IMR-90 (cell line): Measurements from ENCODE around the gene CCR5. TPM values are rescaled to one million over a fixed set of nuclear protein-coding genes. Genes with fewer than 3 reads are reported as not detected.

Experiments
- ATAC-seq: fragments of 200-7000 bp; cut with Tn5 transposase; 2 replicates; pipeline ENCODE4 v1.9.1; 2020; ENCODE audit warnings: low read depth, mild to moderate bottlenecking, moderate library complexity
- BruUV-seq: library from RNA; stranded (reverse); fragments of 400-500 nt; replicated peaks from 2 replicates; lab custom pipeline; 2021; lab: Mats Ljungman, UMichigan
- CTCF ChIA-PET: fragments of 300-600 bp; formaldehyde crosslinking; extraction: SDS; loops from one replicate; lab custom pipeline; 2021; ENCODE audit warnings: antibody characterized with exemption; lab: Yijun Ruan, JAX
- POLR2A ChIA-PET: fragments of 300-600 bp; sonication (Branson Sonifier 250); formaldehyde crosslinking; loops from one replicate; lab custom pipeline; 2022; ENCODE audit warnings: antibody characterized with exemption; ENCODE audit not compliant: unreplicated experiment; lab: Charles Lee
- DNase-seq: peaks from one replicate; pipeline ENCODE4 v3.0.0; 2013
- H2AFZ ChIP-seq: replicated peaks from 2 replicates; pipeline ENCODE3; 2013; ENCODE audit warnings: low read length, mild to moderate bottlenecking; ENCODE audit not compliant: poor library complexity
- H2AK5ac ChIP-seq: 2 replicates; pipeline ENCODE4 v1.6.1; 2013; ENCODE audit warnings: low read depth, low read length, inconsistent platforms
- H2AK9ac ChIP-seq: replicated peaks from 2 replicates; pipeline ENCODE3; 2013; ENCODE audit warnings: mild to moderate bottlenecking, low read depth, low read length, moderate library complexity; ENCODE audit not compliant: poor library complexity
- H2BK120ac ChIP-seq: 2 replicates; pipeline ENCODE4 v1.6.1; 2013; ENCODE audit warnings: low read depth, low read length, inconsistent platforms
- H2BK15ac ChIP-seq: 3 replicates; pipeline ENCODE4 v1.6.1; 2013; ENCODE audit warnings: low read depth, low read length, inconsistent platforms
- H2BK20ac ChIP-seq: 2 replicates; pipeline ENCODE4 v1.6.1; 2013; ENCODE audit warnings: low read depth, mild to moderate bottlenecking, inconsistent platforms, low read length, moderate library complexity
- H2BK5ac ChIP-seq: 2 replicates; pipeline ENCODE4 v1.6.1; 2013; ENCODE audit warnings: mild to moderate bottlenecking, low read depth, low read length, inconsistent platforms; ENCODE audit not compliant: poor library complexity, severe bottlenecking
- H3K14ac ChIP-seq: replicated peaks from 2 replicates; pipeline ENCODE4 v1.6.1; 2013; ENCODE audit warnings: low read depth, low read length, inconsistent platforms
- H3K18ac ChIP-seq: 2 replicates; pipeline ENCODE4 v1.6.1; 2013; ENCODE audit warnings: low read depth, low read length, control low read depth
- H3K23ac ChIP-seq: 2 replicates; pipeline ENCODE4 v1.6.1; 2013; ENCODE audit warnings: low read depth, low read length, inconsistent platforms
- H3K27ac ChIP-seq: 2 replicates; pipeline ENCODE4 v1.5.1; 2013; ENCODE audit warnings: mild to moderate bottlenecking, control low read depth, low read length; ENCODE audit not compliant: insufficient read depth
- H3K27me3 ChIP-seq: 2 replicates; pipeline ENCODE4 v1.6.1; 2013; ENCODE audit warnings: low read length; ENCODE audit not compliant: control insufficient read depth, insufficient read depth
- H3K36me3 ChIP-seq: 2 replicates; pipeline ENCODE4 v1.6.1; 2013; ENCODE audit warnings: low read length, mixed read lengths; ENCODE audit not compliant: control insufficient read depth, insufficient read depth
- H3K4ac ChIP-seq: 2 replicates; pipeline ENCODE4 v1.6.1; 2013; ENCODE audit warnings: low read depth, low read length, inconsistent platforms
- H3K4me1 ChIP-seq: 2 replicates; pipeline ENCODE4 v1.6.1; 2013; ENCODE audit warnings: low read length, mixed read lengths; ENCODE audit not compliant: control insufficient read depth, insufficient read depth
- H3K4me2 ChIP-seq: 2 replicates; pipeline ENCODE4 v1.6.1; 2013; ENCODE audit warnings: low read depth, mild to moderate bottlenecking, control low read depth, low read length, moderate library complexity
- H3K4me3 ChIP-seq: 2 replicates; pipeline ENCODE4 v1.5.1; 2013; ENCODE audit warnings: low read depth, mild to moderate bottlenecking, control low read depth, low read length, moderate library complexity; ENCODE audit not compliant: insufficient read depth
- H3K56ac ChIP-seq: 2 replicates; pipeline ENCODE4 v1.6.1; 2013; ENCODE audit warnings: low read length, inconsistent platforms; ENCODE audit not compliant: insufficient read depth; ENCODE audit errors: extremely low read depth
- H3K79me1 ChIP-seq, 2 experiments: 2 replicates each; pipeline ENCODE4 v1.6.1; 2013; ENCODE audit warnings: low read length in 2 of 2, inconsistent platforms in 1 of 2, low read depth in 1 of 2
- H3K9ac ChIP-seq: 2 replicates; pipeline ENCODE4 v1.6.1; 2013; ENCODE audit warnings: low read depth, low read length, control low read depth
- H3K9me1 ChIP-seq: 2 replicates; pipeline ENCODE4 v1.6.1; 2013; ENCODE audit warnings: low read length, inconsistent platforms; ENCODE audit not compliant: insufficient read depth
- H3K9me3 ChIP-seq: 2 replicates; pipeline ENCODE4 v1.6.1; 2013; ENCODE audit warnings: low read length; ENCODE audit not compliant: control insufficient read depth, insufficient read depth
- H4K20me1 ChIP-seq: 2 replicates; pipeline ENCODE4 v1.6.1; 2013; ENCODE audit warnings: low read length, inconsistent platforms; ENCODE audit not compliant: insufficient read depth
- H4K5ac ChIP-seq: 2 replicates; pipeline ENCODE4 v1.6.1; 2013; ENCODE audit warnings: mild to moderate bottlenecking, low read depth, low read length, control low read depth
- H4K8ac ChIP-seq, 2 experiments: 2 replicates each; pipeline ENCODE4 v1.6.1; 2013; ENCODE audit warnings: low read depth in 2 of 2, low read length in 2 of 2, control low read depth in 1 of 2, inconsistent platforms in 1 of 2
- H4K91ac ChIP-seq: 2 replicates; pipeline ENCODE4 v1.6.1; 2013; ENCODE audit warnings: low read depth, low read length, inconsistent platforms; ENCODE audit not compliant: insufficient read depth
- BHLHE40 ChIP-seq: fragments of 150-350 bp; IDR thresholded peaks from 2 replicates; pipeline ENCODE4 v1.6.1; 2016; ENCODE audit warnings: mild to moderate bottlenecking, low read depth, low read length
- CEBPB ChIP-seq: IDR thresholded peaks from 2 replicates; pipeline ENCODE4 v1.6.1; 2012; ENCODE audit warnings: low read depth, low read length, improper control_type of control experiment
- CHD1 ChIP-seq: IDR thresholded peaks from 2 replicates; pipeline ENCODE4 v1.6.1; 2012; ENCODE audit warnings: low read depth, low read length, improper control_type of control experiment
- CTCF ChIP-seq: conservative IDR thresholded peaks from 2 replicates; pipeline ENCODE4 v1.5.1; 2012; ENCODE audit warnings: mild to moderate bottlenecking, low read depth, low read length, improper control_type of control experiment
- FOS ChIP-seq: fragments of 150-350 bp; IDR thresholded peaks from 2 replicates; pipeline ENCODE4 v1.6.1; 2016; ENCODE audit warnings: low read depth, low read length
- MAFK ChIP-seq: IDR thresholded peaks from 2 replicates; pipeline ENCODE4 v1.6.1; 2012; ENCODE audit warnings: low read depth, low read length, improper control_type of control experiment
- MAZ ChIP-seq: IDR thresholded peaks from 2 replicates; pipeline ENCODE4 v1.6.1; 2012; ENCODE audit warnings: low read depth, mild to moderate bottlenecking, low read length, improper control_type of control experiment, moderate library complexity, borderline replicate concordance
- MXI1 ChIP-seq: IDR thresholded peaks from 2 replicates; pipeline ENCODE4 v1.6.1; 2012; ENCODE audit warnings: low read depth, mild to moderate bottlenecking, low read length, moderate library complexity, borderline replicate concordance
- NFE2L2 ChIP-seq: fragments of 150-350 bp; IDR thresholded peaks from 2 replicates; pipeline ENCODE4 v1.6.1; 2016; ENCODE audit warnings: low read depth, mild to moderate bottlenecking, low read length
- POLR2A ChIP-seq: IDR thresholded peaks from 2 replicates; pipeline ENCODE4 v1.6.1; 2012; ENCODE audit warnings: mild to moderate bottlenecking, low read depth, low read length
- RAD21 ChIP-seq: IDR thresholded peaks from 2 replicates; pipeline ENCODE4 v1.6.1; 2012; ENCODE audit warnings: low read length, improper control_type of control experiment
- RCOR1 ChIP-seq: IDR thresholded peaks from 2 replicates; pipeline ENCODE4 v1.6.1; 2012; ENCODE audit warnings: mild to moderate bottlenecking, low read length, improper control_type of control experiment; ENCODE audit not compliant: insufficient replicate concordance
- RFX5 ChIP-seq: IDR thresholded peaks from 2 replicates; pipeline ENCODE4 v1.8.0; 2012; ENCODE audit warnings: low read depth, mild to moderate bottlenecking, low read length, moderate library complexity
- SMC3 ChIP-seq: fragments of 150-350 bp; IDR thresholded peaks from 2 replicates; pipeline ENCODE4 v1.6.1; 2016; ENCODE audit warnings: low read depth, mild to moderate bottlenecking, antibody characterized with exemption, low read length, moderate library complexity
- WGBS, 2 experiments: methylation state at CpG; one replicate each; pipeline versions ENCODE4 v1.1.5 to v1.1.7; 2013; ENCODE audit warnings: missing lambda C conversion rate in 2 of 2; ENCODE audit not compliant: insufficient read length in 1 of 2; ENCODE audit errors: extremely low coverage in 2 of 2; 5-methylcytosine and 5-hydroxymethylcytosine counted together
- dilution Hi-C: fragments of 300-500 bp; cut with HindIII; formaldehyde crosslinking; loops from one replicate; pipeline ENCODE4 v1.14.3; 2018; ENCODE audit warnings: low sequenced_read_pairs; ENCODE audit not compliant: unreplicated experiment
- in situ Hi-C: fragments of 300-500 bp; cut with MboI; formaldehyde crosslinking; loops from 3 replicates; pipeline ENCODE4 v1.14.3; 2019; ENCODE audit warnings: low sequenced_read_pairs, inconsistent platforms, mixed read lengths
- intact Hi-C: fragments of 100-400 bp; cut with micrococcal nuclease; formaldehyde crosslinking; loops from 2 replicates; pipeline ENCODE4 v1.10.0; 2022
- polyA plus RNA-seq, 3 experiments: library from polyadenylated mRNA; depleted of rRNA; stranded (reverse); fragments of >200 nt; gene quantifications; 2 replicates each; pipeline ENCODE4 v1.2.3, GENCODE V29; 2012; ENCODE audit warnings: low replicate concordance in 1 of 3
- total RNA-seq: library from RNA; depleted of rRNA; stranded (reverse); fragments of >200 nt; gene quantifications from 2 replicates; pipeline ENCODE4 v1.2.3, GENCODE V29; 2012
- TF ChIP-seq, protein P1 (sequence below): fragments of 150-350 bp; IDR thresholded peaks from 2 replicates; pipeline ENCODE4 v1.6.1; 2016; ENCODE audit warnings: low read depth, mild to moderate bottlenecking, low read length, moderate library complexity, borderline replicate concordance
- TF ChIP-seq, protein P2 (sequence below): fragments of 150-350 bp; IDR thresholded peaks from 2 replicates; pipeline ENCODE4 v1.6.1; 2017; ENCODE audit warnings: mild to moderate bottlenecking, antibody characterized with exemption, low read length, low read depth

CCR5 gene
- total and polyA plus RNA-seq, 2 of the 4 experiments (the other 2 are of a cell fraction) = not detected

DNA sequence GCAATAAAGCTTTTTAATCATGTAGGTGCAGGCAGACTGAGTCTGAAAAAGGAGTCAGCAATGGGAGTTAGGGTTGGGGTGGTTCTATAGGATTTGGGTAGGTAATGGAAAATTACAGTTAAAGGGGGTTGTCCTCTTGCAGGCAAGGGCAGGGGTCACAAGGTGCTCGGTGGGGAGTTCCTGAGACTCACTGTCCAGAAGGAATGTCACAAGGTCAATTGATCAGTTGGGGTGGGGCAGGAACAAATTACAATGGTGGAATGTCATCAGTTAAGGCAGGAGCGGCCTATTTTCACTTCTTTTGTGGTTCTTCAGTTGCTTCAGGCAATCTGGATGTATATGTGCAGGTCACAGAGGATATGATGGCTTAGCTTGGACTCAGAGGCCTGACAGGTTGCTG lies 22.3 kb downstream of the CCR5 start:
- POLR2A ChIA-PET = no interaction called here
- Histone ChIP-seq H3K9ac (no peak overlapping the region), H4K91ac (no peak overlapping the region), H3K4ac (no peak overlapping the region), H4K5ac (no peak overlapping the region), H2AK5ac (no peak overlapping the region), H3K56ac (no peak overlapping the region), H3K27ac (no peak overlapping the region), H2AFZ (no peak overlapping the region), H3K79me1 (no peaks in the 10 kb centered on the region), H3K4me3 (no peak overlapping the region), H3K36me3 (no peaks in the 10 kb centered on the region), H2BK120ac (no peak overlapping the region), H3K27me3 (peaks cover 11% of the 10 kb centered on the region), H2AK9ac (no peak overlapping the region), H3K4me1 (peaks cover 4% of the 10 kb centered on the region), H3K23ac (no peak overlapping the region; the same call in 1 of the 2 replicates), H4K20me1 (no peaks in the 10 kb centered on the region), H3K9me3 (peaks cover 2% of the 10 kb centered on the region; the same call in 1 of the 2 replicates), H3K18ac (no peak overlapping the region), H2BK5ac (no peak overlapping the region), H3K14ac (no peak overlapping the region), H3K9me1 (no peaks in the 10 kb centered on the region), H4K8ac (no peak overlapping the region), H2BK15ac (no peak overlapping the region), H2BK20ac (no peak overlapping the region), H3K4me2 (no peak overlapping the region)
- dilution Hi-C loops = no loop called here
- intact Hi-C loops = no loop called here
- TF ChIP-seq MAFK = no peak
- no peak for TF ChIP-seq CHD1
- TF ChIP-seq MAZ = no peak
- no peak for TF ChIP-seq MXI1
- no peak for TF ChIP-seq CEBPB
- TF ChIP-seq, protein P1, sequence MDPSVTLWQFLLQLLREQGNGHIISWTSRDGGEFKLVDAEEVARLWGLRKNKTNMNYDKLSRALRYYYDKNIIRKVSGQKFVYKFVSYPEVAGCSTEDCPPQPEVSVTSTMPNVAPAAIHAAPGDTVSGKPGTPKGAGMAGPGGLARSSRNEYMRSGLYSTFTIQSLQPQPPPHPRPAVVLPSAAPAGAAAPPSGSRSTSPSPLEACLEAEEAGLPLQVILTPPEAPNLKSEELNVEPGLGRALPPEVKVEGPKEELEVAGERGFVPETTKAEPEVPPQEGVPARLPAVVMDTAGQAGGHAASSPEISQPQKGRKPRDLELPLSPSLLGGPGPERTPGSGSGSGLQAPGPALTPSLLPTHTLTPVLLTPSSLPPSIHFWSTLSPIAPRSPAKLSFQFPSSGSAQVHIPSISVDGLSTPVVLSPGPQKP = no peak
- TF ChIP-seq NFE2L2 = no peak
- TF ChIP-seq FOS = no peak
- TF ChIP-seq SMC3 = no peak
- no peak for TF ChIP-seq RCOR1
- TF ChIP-seq BHLHE40 = no peak
- no peak for TF ChIP-seq CTCF
- TF ChIP-seq RFX5 = no peak
- no peak for TF ChIP-seq RAD21
- TF ChIP-seq POLR2A = no peak
- TF ChIP-seq, protein P2, sequence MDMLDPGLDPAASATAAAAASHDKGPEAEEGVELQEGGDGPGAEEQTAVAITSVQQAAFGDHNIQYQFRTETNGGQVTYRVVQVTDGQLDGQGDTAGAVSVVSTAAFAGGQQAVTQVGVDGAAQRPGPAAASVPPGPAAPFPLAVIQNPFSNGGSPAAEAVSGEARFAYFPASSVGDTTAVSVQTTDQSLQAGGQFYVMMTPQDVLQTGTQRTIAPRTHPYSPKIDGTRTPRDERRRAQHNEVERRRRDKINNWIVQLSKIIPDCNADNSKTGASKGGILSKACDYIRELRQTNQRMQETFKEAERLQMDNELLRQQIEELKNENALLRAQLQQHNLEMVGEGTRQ = no peak
- ATAC-seq (no peak), DNase-seq (no peak)
- CTCF ChIA-PET = no interaction called here
- WGBS, 2 experiments = 33% methylated on average over 1 of the region's 2 CpGs; no CpG with 5 or more reads in 1 of the 2 experiments
- in situ Hi-C loops = no loop called here
- no TSS peak for BruUV-seq
